Epithelial cell of esophagus (primary cell): ENCODE data around the gene FERMT2.
A peak's percentile ranks its signal among the peaks of the same experiment; 100 is the strongest.

ENCODE experiments used
- DNase-seq: peaks from one replicate; pipeline ENCODE4 v3.0.0; 2010; ENCODE audit warnings: low read depth
- H3K4me3 ChIP-seq: 2 replicates; pipeline ENCODE4 v1.5.1; 2011; ENCODE audit warnings: mild to moderate bottlenecking, low read length, control low read depth
- CTCF ChIP-seq: IDR thresholded peaks from 2 replicates; pipeline ENCODE4 v1.5.1; 2011; ENCODE audit warnings: low read depth, mild to moderate bottlenecking, low read length, control low read depth, inconsistent platforms; ENCODE audit not compliant: insufficient read depth; ENCODE audit errors: missing control alignments

Gene FERMT2

GRCh38 chr14:52850451-52850909 is 100.4 kb downstream of the FERMT2 start:
- no peak for DNase-seq
- H3K4me3 ChIP-seq = no peak overlapping the region
- no peak for TF ChIP-seq CTCF

GRCh38 chr14:52848626-52849025 is 102.2 kb downstream of the FERMT2 start:
- DNase-seq = no peak
- TF ChIP-seq CTCF = no peak
- H3K4me3 ChIP-seq = no peak overlapping the region

DNA sequence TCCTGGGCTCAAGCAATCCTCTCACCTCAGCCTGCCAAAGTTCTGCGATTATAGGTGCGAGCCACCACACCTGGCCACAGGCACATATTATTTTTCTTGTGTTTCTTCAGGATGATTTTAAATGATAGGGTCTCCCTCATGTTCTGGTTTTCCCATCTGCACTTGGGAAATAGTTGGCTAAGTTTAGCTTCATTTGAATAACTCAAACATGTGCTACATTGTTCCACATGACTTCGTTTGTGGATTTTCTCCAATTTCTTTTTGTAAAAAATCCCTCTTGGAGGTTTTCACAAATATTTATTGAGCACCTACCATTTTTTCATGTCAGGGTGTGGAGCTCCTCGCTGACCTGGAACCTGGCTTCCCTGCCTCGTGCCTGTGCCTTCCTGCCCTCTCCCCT is 104.3 kb downstream of the FERMT2 start:
- no peak for TF ChIP-seq CTCF
- no peak for DNase-seq
- no peak overlapping the region for H3K4me3 ChIP-seq

DNA sequence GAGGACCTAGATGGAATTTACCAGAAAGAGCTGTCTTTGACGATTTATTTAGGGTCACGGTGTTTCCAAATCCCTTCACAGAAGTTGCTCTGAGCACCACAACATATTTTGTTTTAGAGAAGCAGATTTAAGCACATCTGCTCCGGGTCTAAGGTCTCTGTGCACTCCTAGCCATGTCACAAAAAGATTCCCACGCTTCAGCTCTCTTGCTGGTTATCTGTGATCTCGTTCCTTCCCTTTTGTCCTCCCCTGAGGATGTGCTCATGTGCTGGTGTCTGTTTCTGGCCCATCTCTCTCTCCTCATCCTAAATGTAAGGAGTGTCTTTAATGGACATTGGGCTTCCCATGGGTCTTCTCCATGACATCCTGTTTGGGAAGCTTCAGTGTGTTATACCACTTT is 105.8 kb downstream of the FERMT2 start:
- no peak for TF ChIP-seq CTCF
- DNase-seq = no peak
- no peak overlapping the region for H3K4me3 ChIP-seq

DNA sequence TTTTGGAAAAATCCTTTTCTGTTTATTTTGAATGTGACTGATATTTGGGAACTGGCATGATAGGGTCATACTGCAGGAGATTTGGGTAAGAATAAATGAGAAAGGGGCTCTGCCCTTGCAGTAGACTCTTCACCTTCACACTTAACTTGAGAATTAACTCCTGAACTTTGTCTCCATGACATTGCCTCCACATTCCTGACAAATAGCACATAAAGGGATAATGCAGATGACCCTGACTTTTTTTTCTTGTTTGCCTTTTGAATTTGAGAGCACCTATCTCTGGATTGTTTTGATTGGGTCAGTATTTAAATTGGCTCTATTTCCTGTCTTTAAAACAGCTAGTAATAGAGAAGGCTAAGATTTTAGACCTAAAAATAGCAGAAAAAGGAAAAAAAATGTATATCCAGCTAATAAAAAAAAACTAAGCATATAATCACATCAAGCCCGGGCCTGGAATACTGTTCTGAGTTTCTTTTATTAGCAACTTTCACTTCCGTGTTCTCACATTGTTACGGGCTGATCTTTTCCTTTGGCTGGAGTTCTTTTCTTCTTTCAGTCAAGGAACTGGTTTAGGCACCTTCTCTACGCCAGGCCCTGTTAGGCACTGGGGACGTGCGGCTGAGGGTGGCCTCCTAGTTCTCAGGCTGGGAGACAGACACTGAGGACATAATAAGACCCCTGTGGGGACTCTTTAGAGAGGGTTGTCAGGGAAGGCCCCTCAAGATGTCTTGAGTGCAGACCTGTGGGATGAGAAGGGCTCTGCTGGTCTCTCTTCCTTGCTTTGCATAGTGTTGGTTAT is 106.4 kb downstream of the FERMT2 start:
- H3K4me3 ChIP-seq = no peak overlapping the region
- DNase-seq = peak; percentile 11
- TF ChIP-seq CTCF = no peak

GRCh38 chr14:52840877-52841276 is 110.0 kb downstream of the FERMT2 start:
- no peak for TF ChIP-seq CTCF
- peak; percentile 76 for DNase-seq

DNA sequence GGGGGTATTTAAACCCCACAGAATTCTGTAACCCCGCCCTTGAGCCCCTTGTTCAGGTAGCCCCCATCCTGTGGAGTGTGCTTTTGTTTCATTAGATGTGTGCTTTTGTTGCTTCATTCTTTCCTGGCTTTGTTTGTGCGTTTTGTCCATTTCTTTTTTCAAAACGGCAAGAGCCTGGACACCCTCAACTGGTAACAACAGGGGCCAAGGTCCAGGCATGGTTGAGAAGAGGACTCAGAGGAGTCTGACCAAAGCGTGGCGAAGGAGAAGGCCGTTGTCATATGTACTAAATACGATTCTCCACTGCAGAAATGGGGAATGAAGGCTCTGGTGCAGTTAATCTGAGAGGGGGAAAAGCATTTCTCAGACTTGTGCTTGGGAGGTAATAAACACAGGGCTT is 113.4 kb downstream of the FERMT2 start:
- TF ChIP-seq CTCF = no peak
- H3K4me3 ChIP-seq = no peak overlapping the region
- DNase-seq = no peak

More at GRCh38 chr14:52840877-52841276, 110.0 kb downstream of the FERMT2 start:
- H3K4me3 ChIP-seq = no peak overlapping the region
